Right atrium auricular region (tissue), 2 donors: Measurements from ENCODE around the gene JSRP1. TPM values are rescaled to one million over a fixed set of nuclear protein-coding genes. Genes with fewer than 3 reads are reported as not detected.

ENCODE experiments used
- DNase-seq: peaks from one replicate; pipeline ENCODE4 v3.0.0-alpha.2; 2019; ENCODE audit warnings: low spot score
- H3K27ac ChIP-seq, 2 donors: fragments of 200-600 bp; sonication (generic); 1 replicate in 1 of 2; 2 replicates in 1 of 2; pipeline ENCODE4 v1.5.1; 2016 to 2019
- H3K27me3 ChIP-seq, 2 donors: fragments of 200-600 bp; sonication (generic); one replicate each; pipeline versions ENCODE4 v1.5.1 to v1.6.0; 2017 to 2019
- H3K36me3 ChIP-seq: fragments of 200-600 bp; sonication (generic); one replicate; pipeline ENCODE4 v1.5.1; 2016
- H3K4me1 ChIP-seq, 2 donors: fragments of 200-600 bp; sonication (generic); one replicate each; pipeline versions ENCODE4 v1.5.1 to v1.6.0; 2017 to 2019
- H3K4me3 ChIP-seq, 2 donors: fragments of 200-600 bp; sonication (generic); 1 replicate in 1 of 2; 2 replicates in 1 of 2; pipeline ENCODE4 v1.5.1; 2017 to 2019; ENCODE audit warnings: mild to moderate bottlenecking in 1 of 2, moderate library complexity in 1 of 2
- H3K9me3 ChIP-seq, 2 donors: fragments of 200-600 bp; sonication (generic); one replicate each; pipeline ENCODE4 v1.5.1; 2019
- CTCF ChIP-seq, 2 donors: fragments of 200-600 bp; sonication (generic); IDR thresholded peaks; one replicate each; pipeline ENCODE4 v1.5.1; 2019; ENCODE audit warnings: antibody characterized with exemption in 2 of 2
- microRNA counts, 2 donors: library from miRNA; unstranded; fragments of <30 nt; microRNA quantifications; one replicate each; lab custom pipeline; 2016 to 2017
- microRNA-seq, 2 donors: library from miRNA; unstranded; fragments of <30 nt; microRNA quantifications; one replicate each; pipeline ENCODE4, GENCODE V29; 2016 to 2017; ENCODE audit warnings: borderline number of aligned reads in 2 of 2, borderline replicate concordance in 1 of 2
- total RNA-seq, 2 donors: library from RNA; depleted of rRNA; stranded (reverse); fragments of >200 nt; gene quantifications; one replicate each; pipeline ENCODE4 v1.1.0, GENCODE V29; 2016

JSRP1 gene
- total RNA-seq, 2 donors from 2014 or later = 0.39 TPM; not detected in 1

GRCh38 chr19:2202366-2202765 is 53.9 kb downstream of the JSRP1 start:
- Histone ChIP-seq H3K27me3 (no peaks in the 10 kb centered on the region), H3K4me1 (peaks cover 0 to 22% of the 10 kb centered on the region in 2 donors), H3K36me3 (peaks cover 22% of the 10 kb centered on the region), H3K27ac (no peak overlapping the region), H3K4me3 (no peak overlapping the region), H3K9me3 (no peaks in the 10 kb centered on the region)
- TF ChIP-seq CTCF (IDR thresholded peaks at IDR 0.05) = no peak
- no peak for DNase-seq

MicroRNA genes within 50 kb of the gene (microRNA counts, 767-probe panel; counts per million panel counts)
- microRNA hsa-miR-1227 (lab: Ali Mortazavi, UCI) = 0 to 31.0 counts per million in 2 donors

Small RNA genes within 50 kb of the gene (microRNA-seq; reads per million reads assigned to microRNA genes)
- gene MIR1227 (2.1 to 5.7 reads per million in 2 donors), gene MIR4321 (0 to 0.71 reads per million in 2 donors)

Other genes with a start within 250 kb of the JSRP1 start
- gene BTBD2, start 240.7 kb downstream of the JSRP1 start, total RNA-seq = 10 to 100 TPM; 54.8 to 55.9 TPM
- gene MKNK2, start 205.2 kb downstream of the JSRP1 start, total RNA-seq = 100 to 1,000 TPM in 1 of 2 donors, 10 to 100 TPM in 1; 90.3 to 107 TPM
- 10 to 100 TPM; 19.7 to 29.4 TPM for gene MOB3A, start 160.1 kb downstream of the JSRP1 start, total RNA-seq
- 1 to 10 TPM in 1 of 2 donors, under 1 TPM in 1; 0.67 to 1.4 TPM for gene IZUMO4, start 159.5 kb downstream of the JSRP1 start, total RNA-seq
- gene AP3D1, start 104.9 kb downstream of the JSRP1 start, total RNA-seq = 10 to 100 TPM; 82.7 to 95.8 TPM
- gene DOT1L, start 92.5 kb downstream of the JSRP1 start, total RNA-seq = 10 to 100 TPM in 1 of 2 donors, 1 to 10 TPM in 1; 6.7 to 10.3 TPM
- 10 to 100 TPM; 44.1 to 53.0 TPM for gene PLEKHJ1, start 20.1 kb downstream of the JSRP1 start, total RNA-seq
- 10 to 100 TPM; 17.3 to 30.4 TPM for gene SF3A2, start 19.6 kb downstream of the JSRP1 start, total RNA-seq
- gene AMH, start 7.1 kb downstream of the JSRP1 start, total RNA-seq = under 1 TPM in 1 of 2 donors, not detected in 1; 0.98 TPM
- gene PEAK3, start 25.8 kb upstream of the JSRP1 start, total RNA-seq = 1 to 10 TPM; 1.5 to 1.9 TPM
- gene LINGO3, start 51.7 kb upstream of the JSRP1 start, total RNA-seq = not detected
- 100 to 1,000 TPM in 1 of 2 donors, 10 to 100 TPM in 1; 38.6 to 104 TPM for gene LSM7, start 72.2 kb upstream of the JSRP1 start, total RNA-seq
- gene SPPL2B, start 72.3 kb upstream of the JSRP1 start, total RNA-seq = 10 to 100 TPM; 16.7 to 19.8 TPM
- gene TMPRSS9, start 103.8 kb upstream of the JSRP1 start, total RNA-seq = not detected
- 10 to 100 TPM; 37.1 to 37.2 TPM for gene TIMM13, start 171.2 kb upstream of the JSRP1 start, total RNA-seq
- 10 to 100 TPM in 1 of 2 donors, 1 to 10 TPM in 1; 9.9 to 16.2 TPM for gene LMNB2, start 200.5 kb upstream of the JSRP1 start, total RNA-seq
- 100 to 1,000 TPM; 205 to 218 TPM for gene GADD45B, start 219.7 kb upstream of the JSRP1 start, total RNA-seq